AG04450 (cell line): ENCODE results near the gene CCDC158. TPM values are rescaled to one million over a fixed set of nuclear protein-coding genes. Genes with fewer than 3 reads are reported as not detected.

Experiments
- CTCF ChIA-PET: fragments of 300-600, 350-600 bp; formaldehyde crosslinking; extraction: SDS; loops from one replicate; lab custom pipeline; 2022; ENCODE audit warnings: antibody characterized with exemption, inconsistent platforms; lab: Charles Lee
- POLR2A ChIA-PET: fragments of 350-600 bp; formaldehyde crosslinking; extraction: SDS; loops from one replicate; lab custom pipeline; 2021; ENCODE audit warnings: antibody characterized with exemption, inconsistent platforms; lab: Yijun Ruan, JAX
- DNase-seq: peaks from one replicate; pipeline ENCODE4 v3.0.0-alpha.2; 2011; ENCODE audit warnings: low read depth, low spot score
- H3K27ac ChIP-seq: one replicate; pipeline ENCODE4 v1.5.1; 2012; ENCODE audit warnings: low read depth, low read length, control low read depth
- H3K27me3 ChIP-seq: one replicate; pipeline ENCODE4 v1.6.0; 2012; ENCODE audit warnings: low read length; ENCODE audit not compliant: control insufficient read depth, insufficient read depth
- H3K4me3 ChIP-seq: 2 replicates; pipeline ENCODE4 v1.5.1; 2011; ENCODE audit warnings: mild to moderate bottlenecking, low read depth, low read length, control low read depth
- H3K9me3 ChIP-seq: 2 replicates; pipeline ENCODE4 v1.5.1; 2012; ENCODE audit warnings: low read length; ENCODE audit not compliant: control insufficient read depth, insufficient read depth
- polyA plus RNA-seq: library from polyadenylated mRNA; depleted of rRNA; stranded (reverse); fragments of >200 nt; gene quantifications from 2 replicates; pipeline ENCODE4 v1.2.3, GENCODE V29; 2011
- TF ChIP-seq, protein P1 (sequence below): IDR thresholded peaks from 2 replicates; pipeline ENCODE4 v1.5.1; 2011; ENCODE audit warnings: low read depth, low read length, control low read depth, inconsistent platforms

The CCDC158 gene
- polyA plus RNA-seq, 1 experiment = not detected

DNA sequence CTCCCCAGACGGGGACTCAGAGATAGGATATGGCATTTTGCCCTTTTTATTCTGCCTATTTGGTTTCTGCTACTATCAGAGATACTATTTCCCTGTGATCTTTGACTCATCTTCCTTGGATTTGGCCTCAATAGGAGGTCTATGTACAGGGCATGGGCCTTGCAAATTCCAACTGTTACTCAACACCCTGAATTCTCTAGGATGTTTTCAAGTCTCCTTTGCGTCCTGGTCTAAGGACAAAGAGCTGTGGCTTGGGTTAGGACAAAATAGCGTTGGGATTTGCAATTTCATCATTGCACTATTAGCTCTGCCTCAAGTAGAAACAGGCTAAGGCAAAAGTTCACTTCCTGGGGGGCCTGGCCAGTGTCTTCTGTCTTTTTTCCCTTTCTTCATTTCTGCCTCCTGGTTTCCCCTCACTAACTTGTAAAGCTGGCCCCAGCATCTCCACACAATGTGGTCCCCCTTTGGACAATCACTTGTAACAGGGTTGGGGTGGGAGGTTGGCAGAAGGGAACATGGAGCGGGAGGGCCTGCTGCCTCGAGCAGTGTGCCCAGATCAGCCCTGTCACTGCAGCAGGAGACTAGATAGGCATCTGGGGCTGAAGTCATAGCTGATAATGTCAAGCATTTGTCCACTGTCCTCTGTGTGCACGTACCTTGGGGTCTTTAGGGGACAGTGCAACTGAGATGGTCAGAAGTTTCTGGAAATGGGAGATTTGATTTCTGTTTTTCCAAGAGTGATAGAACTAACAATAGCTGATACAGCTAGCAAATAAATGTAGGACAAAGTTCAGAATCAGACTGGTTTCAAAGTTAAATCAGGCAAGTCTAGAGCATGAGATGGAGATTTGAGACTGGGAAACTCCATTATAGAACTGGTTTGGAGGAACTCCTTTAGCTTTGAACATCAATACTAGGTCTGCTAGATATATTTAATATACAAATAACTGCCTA, 140.2 kb downstream of the CCDC158 start:
- DNase-seq = no peak
- ChIA-PET CTCF (interaction anchor here (1.0 to 1.2 kb wide), 2 partner anchors 97 to 101 kb away, joined by 3 to 4 read pairs; no protein-coding TSS in a partner anchor), POLR2A (no interaction called here)
- H3K27me3 ChIP-seq = peaks cover 6% of the 10 kb centered on the region
- H3K27ac ChIP-seq = no peak overlapping the region
- H3K9me3 ChIP-seq = no peaks in the 10 kb centered on the region
- H3K4me3 ChIP-seq = no peak overlapping the region
- TF ChIP-seq, protein P1, sequence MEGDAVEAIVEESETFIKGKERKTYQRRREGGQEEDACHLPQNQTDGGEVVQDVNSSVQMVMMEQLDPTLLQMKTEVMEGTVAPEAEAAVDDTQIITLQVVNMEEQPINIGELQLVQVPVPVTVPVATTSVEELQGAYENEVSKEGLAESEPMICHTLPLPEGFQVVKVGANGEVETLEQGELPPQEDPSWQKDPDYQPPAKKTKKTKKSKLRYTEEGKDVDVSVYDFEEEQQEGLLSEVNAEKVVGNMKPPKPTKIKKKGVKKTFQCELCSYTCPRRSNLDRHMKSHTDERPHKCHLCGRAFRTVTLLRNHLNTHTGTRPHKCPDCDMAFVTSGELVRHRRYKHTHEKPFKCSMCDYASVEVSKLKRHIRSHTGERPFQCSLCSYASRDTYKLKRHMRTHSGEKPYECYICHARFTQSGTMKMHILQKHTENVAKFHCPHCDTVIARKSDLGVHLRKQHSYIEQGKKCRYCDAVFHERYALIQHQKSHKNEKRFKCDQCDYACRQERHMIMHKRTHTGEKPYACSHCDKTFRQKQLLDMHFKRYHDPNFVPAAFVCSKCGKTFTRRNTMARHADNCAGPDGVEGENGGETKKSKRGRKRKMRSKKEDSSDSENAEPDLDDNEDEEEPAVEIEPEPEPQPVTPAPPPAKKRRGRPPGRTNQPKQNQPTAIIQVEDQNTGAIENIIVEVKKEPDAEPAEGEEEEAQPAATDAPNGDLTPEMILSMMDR = no peak

- Histone ChIP-seq H3K27ac (no peak overlapping the region), H3K4me3 (no peak overlapping the region), H3K9me3 (no peaks in the 10 kb centered on the region), H3K27me3 (peaks cover 6% of the 10 kb centered on the region)
- TF ChIP-seq, protein P1 = no peak
- CTCF ChIA-PET = interaction anchor here (2.7 kb wide), 1 partner anchor 99 kb away, joined by 15 read pairs; no protein-coding TSS in a partner anchor
- DNase-seq = no peak
- POLR2A ChIA-PET = no interaction called here
Observed at GRCh38 chr4:76279462-76279861, 141.5 kb downstream of the CCDC158 start.

- TF ChIP-seq, protein P1 = no peak
- DNase-seq = no peak
- Histone ChIP-seq H3K4me3 (no peak overlapping the region), H3K27ac (no peak overlapping the region), H3K27me3 (peaks cover 6% of the 10 kb centered on the region), H3K9me3 (no peaks in the 10 kb centered on the region)
- ChIA-PET CTCF (interaction anchor here (0.8 to 2.7 kb wide), 2 partner anchors 99 to 153 kb away, joined by 3 to 15 read pairs; no protein-coding TSS in a partner anchor), POLR2A (no interaction called here)
Observed at GRCh38 chr4:76278583-76278982, 142.4 kb downstream of the CCDC158 start.

DNA sequence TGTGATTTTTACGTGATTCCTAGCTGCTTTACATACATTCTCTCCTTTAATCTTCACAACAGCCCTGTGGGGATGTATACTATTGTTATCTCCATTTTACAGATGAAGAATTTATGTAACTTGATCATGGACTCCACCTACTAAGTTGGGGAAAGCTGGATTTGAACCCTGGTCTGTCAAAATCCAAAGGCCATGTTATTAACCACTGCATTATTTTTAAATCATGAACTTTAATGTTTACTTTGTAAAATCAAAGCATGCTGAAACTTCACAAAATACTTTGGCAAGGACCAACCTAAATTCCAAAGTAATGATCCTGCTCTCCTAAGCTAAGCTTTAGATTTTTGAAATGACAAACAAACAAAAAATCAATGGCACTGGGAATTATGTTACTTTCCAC, 143.3 kb downstream of the CCDC158 start:
- no peak for DNase-seq
- ChIA-PET CTCF (interaction anchor here (2.7 kb wide), 1 partner anchor 98 kb away, joined by 15 read pairs; no protein-coding TSS in a partner anchor), POLR2A (no interaction called here)
- Histone ChIP-seq H3K4me3 (no peak overlapping the region), H3K27ac (no peak overlapping the region), H3K9me3 (no peaks in the 10 kb centered on the region), H3K27me3 (peaks cover 8% of the 10 kb centered on the region)
- TF ChIP-seq, protein P1 = no peak

- POLR2A ChIA-PET = no interaction called here
- TF ChIP-seq, protein P1 = no peak
- peaks cover 10% of the 10 kb centered on the region for H3K27me3 ChIP-seq
- no peak overlapping the region for H3K4me3 ChIP-seq
- CTCF ChIA-PET = interaction anchor here (2.7 kb wide), 1 partner anchor 97 kb away, joined by 15 read pairs; no protein-coding TSS in a partner anchor
- H3K9me3 ChIP-seq = no peaks in the 10 kb centered on the region
- DNase-seq = no peak
- H3K27ac ChIP-seq = no peak overlapping the region
Observed at GRCh38 chr4:76276813-76277212, 144.1 kb downstream of the CCDC158 start.
